B cell (primary cell): Measurements from ENCODE around the gene ST8SIA6. TPM values are rescaled to one million over a fixed set of nuclear protein-coding genes. Genes with fewer than 3 reads are reported as not detected.

ENCODE experiments used
- ATAC-seq: fragments of 200-7000 bp; cut with Tn5 transposase; one replicate; pipeline ENCODE4 v1.10.0; 2021; ENCODE audit warnings: low read depth, mild to moderate bottlenecking, moderate number of reproducible peaks, moderate library complexity
- CTCF ChIA-PET: fragments of 350-600 bp; sonication (Branson Sonifier 250); formaldehyde crosslinking; loops from one replicate; lab custom pipeline; 2021; ENCODE audit warnings: antibody characterized with exemption, inconsistent platforms; lab: Charles Lee
- POLR2A ChIA-PET: fragments of 350-600 bp; sonication (Branson Sonifier 250); formaldehyde crosslinking; loops from one replicate; lab custom pipeline; 2021; ENCODE audit warnings: antibody characterized with exemption; lab: Charles Lee
- DNase-seq: peaks from one replicate; pipeline ENCODE4 v3.0.0; 2013
- H2AFZ ChIP-seq: 2 replicates; pipeline ENCODE4 v1.6.1; 2012; ENCODE audit warnings: mild to moderate bottlenecking, low read depth, low read length; ENCODE audit not compliant: insufficient read depth, poor library complexity, severe bottlenecking
- H3K27ac ChIP-seq, 2 donors: 1 replicate in 1 of 2; 2 replicates in 1 of 2; pipeline ENCODE4 v1.5.1; 2012 to 2013; ENCODE audit warnings: low read length in 2 of 2, mild to moderate bottlenecking in 2 of 2, moderate library complexity in 1 of 2
- H3K27me3 ChIP-seq, 4 experiments: fragments of 200-600 bp in 1 of 4; sonication (generic) in 1 of 4; replicated peaks in 1 of 4; 1 replicate in 2 of 4; 2 replicates in 2 of 4; pipeline versions ENCODE4 v1.6.1 to v1.7.0; 2013 to 2016; ENCODE audit warnings: low read length in 3 of 4, mild to moderate bottlenecking in 2 of 4, mixed read lengths in 1 of 4, moderate library complexity in 1 of 4; ENCODE audit not compliant: insufficient read depth in 4 of 4, control insufficient read depth in 3 of 4; ENCODE audit errors: control extremely low read depth in 1 of 4
- H3K36me3 ChIP-seq, 2 experiments: replicated peaks in 1 of 2; 1 replicate in 1 of 2; 2 replicates in 1 of 2; pipeline versions ENCODE4 v1.6.1 to v1.7.1; 2013; ENCODE audit warnings: low read length in 1 of 2; ENCODE audit not compliant: insufficient read depth in 2 of 2, control insufficient read depth in 1 of 2; ENCODE audit errors: control extremely low read depth in 1 of 2, extremely low read depth in 1 of 2
- H3K4me1 ChIP-seq, 2 donors: fragments of 200-600 bp in 1 of 2; sonication (generic) in 1 of 2; 1 replicate in 1 of 2; 2 replicates in 1 of 2; pipeline versions ENCODE4 v1.5.1 to v1.6.1; 2013 to 2017; ENCODE audit warnings: low read length in 2 of 2; ENCODE audit not compliant: control insufficient read depth in 2 of 2, insufficient read depth in 2 of 2
- H3K4me2 ChIP-seq: replicated peaks from 2 replicates; pipeline ENCODE3; 2012; ENCODE audit warnings: mild to moderate bottlenecking, low read depth, low read length; ENCODE audit not compliant: poor library complexity, severe bottlenecking
- H3K4me3 ChIP-seq, 5 experiments: fragments of 200-600 bp in 1 of 5; sonication (generic) in 1 of 5; 1 replicate in 3 of 5; 2 replicates in 2 of 5; pipeline versions ENCODE4 v1.5.1 to v1.7.0; 2011 to 2016; ENCODE audit warnings: low read length in 4 of 5, mild to moderate bottlenecking in 4 of 5, low read depth in 2 of 5, control low read depth in 1 of 5, moderate library complexity in 1 of 5; ENCODE audit not compliant: insufficient read depth in 1 of 5; ENCODE audit errors: control extremely low read depth in 1 of 5, extremely low read depth in 1 of 5
- H3K79me2 ChIP-seq: fragments of 200-600 bp; sonication (generic); one replicate; pipeline ENCODE4 v1.6.0; 2016; ENCODE audit warnings: low read length; ENCODE audit not compliant: control insufficient read depth, insufficient read depth
- H3K9ac ChIP-seq: fragments of 200-600 bp; sonication (generic); 2 replicates; pipeline ENCODE4 v1.6.1; 2017; ENCODE audit warnings: mild to moderate bottlenecking, low read length, moderate library complexity
- H3K9me3 ChIP-seq, 3 donors: one replicate each; pipeline versions ENCODE4 v1.6.1 to v1.7.1; 2013; ENCODE audit warnings: low read length in 2 of 3; ENCODE audit not compliant: control insufficient read depth in 2 of 3, insufficient read depth in 1 of 3; ENCODE audit errors: control extremely low read depth in 1 of 3
- H4K20me1 ChIP-seq: 2 replicates; pipeline ENCODE4 v1.6.0; 2012; ENCODE audit warnings: mild to moderate bottlenecking, low read length; ENCODE audit not compliant: insufficient read depth, control insufficient read depth, poor library complexity, severe bottlenecking
- H3K27ac Mint-ChIP-seq: one replicate; pipeline ENCODE4 v1.8.0; 2021; ENCODE audit warnings: mixed read lengths
- H3K27me3 Mint-ChIP-seq: one replicate; pipeline ENCODE4 v1.8.0; 2021; ENCODE audit warnings: mixed read lengths
- H3K4me1 Mint-ChIP-seq: one replicate; pipeline ENCODE4 v1.8.0; 2021; ENCODE audit warnings: mixed read lengths
- H3K4me3 Mint-ChIP-seq: one replicate; pipeline ENCODE4 v1.8.0; 2021; ENCODE audit warnings: mixed read lengths
- H3K9me3 Mint-ChIP-seq: one replicate; pipeline ENCODE4 v1.8.0; 2022; ENCODE audit warnings: mixed read lengths; ENCODE audit not compliant: insufficient read depth
- CTCF ChIP-seq: fragments of 200-600 bp; IDR thresholded peaks from one replicate; pipeline ENCODE4 v1.8.0; 2022; ENCODE audit warnings: antibody characterized with exemption, mild to moderate bottlenecking
- EZH2 ChIP-seq: IDR thresholded peaks from 2 replicates; pipeline ENCODE4 v1.6.1; 2012; ENCODE audit warnings: borderline replicate concordance, low read depth, mild to moderate bottlenecking, moderate library complexity, low read length; ENCODE audit not compliant: insufficient read depth, poor library complexity, severe bottlenecking
- WGBS: methylation state at CpG from one replicate; pipeline ENCODE4 v1.1.5; 2013; ENCODE audit warnings: missing lambda C conversion rate; ENCODE audit not compliant: insufficient coverage; 5-methylcytosine and 5-hydroxymethylcytosine counted together
- intact Hi-C: fragments of 100-400 bp; cut with micrococcal nuclease; formaldehyde crosslinking; loops from one replicate; pipeline ENCODE4 v1.10.0; 2022
- polyA plus RNA-seq: library from polyadenylated mRNA; depleted of rRNA; stranded (reverse); fragments of >200 nt; gene quantifications from 2 replicates; pipeline ENCODE4 v1.2.3, GENCODE V29; 2012
- total RNA-seq, 2 donors: library from RNA; stranded (reverse); fragments of 120-200 nt in 1 of 2; gene quantifications; 1 replicate in 1 of 2; 2 replicates in 1 of 2; pipeline versions ENCODE4 v1.2.3 to v1.2.4, GENCODE V29; 2013 to 2022

The ST8SIA6 gene
- total and polyA plus RNA-seq, 2 donors (not counting 1 experiment from before 2014, with no cell fraction given), result 0.04 TPM; not detected in 1

GRCh38 chr10:17286562-17287550, 167.5 kb downstream of the ST8SIA6 start:
- CTCF ChIA-PET, result no interaction called here
- Histone ChIP-seq H3K4me2 (no peak overlapping the region), H3K27me3 (no peaks in the 10 kb centered on the region), H2AFZ (no peak overlapping the region), H3K36me3 (no peaks in the 10 kb centered on the region), H3K9ac (no peak overlapping the region), H3K9me3 (peaks cover 0 to 12% (median 12%) of the 10 kb centered on the region in 3 donors), H3K4me3 (no peak overlapping the region), H4K20me1 (no peaks in the 10 kb centered on the region), H3K4me1 (no peaks in the 10 kb centered on the region), H3K79me2 (no peaks in the 10 kb centered on the region), H3K27ac (no peak overlapping the region)
- peaks cover 12% of the 10 kb centered on the region for H3K27me3 Mint-ChIP-seq
- no peak overlapping the region for H3K27ac Mint-ChIP-seq
- POLR2A ChIA-PET, result no interaction called here
- no peak for ATAC-seq
- WGBS, result 91% methylated on average over 5 of the region's 10 CpGs
- DNase-seq, result no peak
- H3K9me3 Mint-ChIP-seq, result peaks cover 9% of the 10 kb centered on the region
- TF ChIP-seq EZH2, result no peak
- no peak for TF ChIP-seq CTCF
- no peak overlapping the region for H3K4me3 Mint-ChIP-seq
- intact Hi-C loops, result no loop called here
- no peaks in the 10 kb centered on the region for H3K4me1 Mint-ChIP-seq

- H2AFZ ChIP-seq, result no peak overlapping the region
- H3K27ac Mint-ChIP-seq, result no peak overlapping the region
- no peaks in the 10 kb centered on the region for H3K4me1 Mint-ChIP-seq
- H3K9me3 Mint-ChIP-seq, result peaks cover 12% of the 10 kb centered on the region
- 100% methylated on average over 3 of the region's 3 CpGs for WGBS
- no peak for TF ChIP-seq CTCF
- TF ChIP-seq EZH2, result no peak
- ChIA-PET CTCF (interaction anchor here (0.6 kb wide), 1 partner anchor 26 kb away, joined by 3 read pairs; no protein-coding TSS in a partner anchor), POLR2A (no interaction called here)
- no peaks in the 10 kb centered on the region for H3K36me3 ChIP-seq
- H3K27me3 Mint-ChIP-seq, result peaks cover 3% of the 10 kb centered on the region
- H4K20me1 ChIP-seq, result no peaks in the 10 kb centered on the region
- peaks cover 2 to 12% (median 12%) of the 10 kb centered on the region in 3 donors for H3K9me3 ChIP-seq
- peaks cover 0 to 2% (median 0%) of the 10 kb centered on the region in 4 experiments for H3K27me3 ChIP-seq
- ATAC-seq (no peak), DNase-seq (no peak)
- intact Hi-C loops, result no loop called here
- no peak overlapping the region for H3K4me3 Mint-ChIP-seq
- H3K4me3 ChIP-seq, result no peak overlapping the region
- no peak overlapping the region for H3K27ac ChIP-seq
- no peak overlapping the region for H3K4me2 ChIP-seq
- H3K4me1 ChIP-seq, result no peaks in the 10 kb centered on the region
- H3K79me2 ChIP-seq, result no peaks in the 10 kb centered on the region
- H3K9ac ChIP-seq, result no peak overlapping the region
Observed at GRCh38 chr10:17282311-17282710, 172.1 kb downstream of the ST8SIA6 start.
